ENCODE results near the gene VAV1.

VAV1 gene

GRCh38 chr19:6906559-6907060 lies 134.1 kb downstream of the VAV1 start:
- no peak for DNase-seq

Data from NCI-H2029 treated with DMSO at 0.1 percent for 48 hours (cell line).